Motor neuron (in vitro differentiated cells): ENCODE measurements around the gene NOX5. TPM values are rescaled to one million over a fixed set of nuclear protein-coding genes. Genes with fewer than 3 reads are reported as not detected.
A peak's percentile ranks its signal among the peaks of the same experiment; 100 is the strongest.

Source experiments
- ATAC-seq, 8 experiments: fragments of 200-7000 bp; cut with Tn5 transposase; replicated peaks in 6 of 8; 2 replicates each; pipeline ENCODE4 v1.8.0; 2021; ENCODE audit warnings: mild to moderate bottlenecking in 8 of 8, moderate library complexity in 8 of 8
- H3K27ac ChIP-seq, 2 donors: fragments of 250-450 bp; sonication (Bioruptor Pico); 2 replicates each; pipeline ENCODE4 v1.9.0; 2021; ENCODE audit warnings: antibody characterized with exemption in 2 of 2, mild to moderate bottlenecking in 2 of 2, moderate library complexity in 1 of 2
- H3K4me1 ChIP-seq, 2 donors: fragments of 250-450 bp; sonication (Bioruptor Pico); replicated peaks in 1 of 2; 2 replicates each; pipeline ENCODE4 v1.6.1; 2021; ENCODE audit warnings: antibody characterized with exemption in 2 of 2, mild to moderate bottlenecking in 2 of 2, moderate library complexity in 1 of 2
- H3K4me3 ChIP-seq, 5 donors: fragments of 250-450 bp; sonication (Bioruptor Pico); 2 replicates each; pipeline ENCODE4 v1.9.0; 2021; ENCODE audit warnings: antibody characterized with exemption in 5 of 5, mild to moderate bottlenecking in 5 of 5, moderate library complexity in 4 of 5
- WGBS, 10 experiments: fragments of 450-650 bp; shearing (Covaris generic); methylation state at CpG; one replicate each; pipeline ENCODE4 v1.0.0; 2022; 5-methylcytosine and 5-hydroxymethylcytosine counted together
- in situ Hi-C, 9 experiments: fragments of 400-800 bp; cut with MboI; loops; one replicate each; pipeline ENCODE4 v1.15.0; 2021; ENCODE audit warnings: low sequenced_read_pairs in 9 of 9, low pct_unique_long_range_greater_than_20kb in 2 of 9; ENCODE audit not compliant: unreplicated experiment in 9 of 9
- total RNA-seq, 8 experiments: library from RNA; unstranded; fragments of 300-600 nt; gene quantifications; 2 replicates each; pipeline versions ENCODE4 v1.2.3 to v1.2.4, GENCODE V29; 2022

The NOX5 gene
- total RNA-seq, 8 experiments from 2014 or later, result under 0.01 to 2.2 (median 0.17) TPM

- H3K4me3 ChIP-seq, result no peak overlapping the region
- in situ Hi-C loops, result loop anchor here in 8 of 9 experiments (10.0 to 25.0 kb wide), 5 partner anchors 192 to 342 kb away; partner anchors contain the start of gene KIF23 (in 1 of the 8)
- WGBS, 10 experiments, result 39 to 100% (median 79%) methylated on average over 1 to 7 of the region's 7 CpGs
- no peak overlapping the region for H3K27ac ChIP-seq
- no peak for ATAC-seq
- peaks cover 3 to 14% of the 10 kb centered on the region in 2 donors for H3K4me1 ChIP-seq
Measured at GRCh38 chr15:69069996-69070395, 55.5 kb downstream of the NOX5 start.

- WGBS, 10 experiments, result 50 to 100% (median 85%) methylated on average over 1 of the region's 1 CpG; no CpG with 5 or more reads in 4 of the 10 experiments
- Histone ChIP-seq H3K4me1 (peaks cover 7 to 18% of the 10 kb centered on the region in 2 donors), H3K27ac (no peak overlapping the region), H3K4me3 (no peak overlapping the region)
- in situ Hi-C loops, result loop anchor here in 6 of 9 experiments (25.0 kb wide), 3 partner anchors 192 to 342 kb away; partner anchors contain the start of gene KIF23 (in 1 of the 6)
- no peak for ATAC-seq
Measured at GRCh38 chr15:69070396-69070795, 55.9 kb downstream of the NOX5 start.

- in situ Hi-C loops, result loop anchor here in 6 of 9 experiments (25.0 kb wide), 3 partner anchors 191 to 341 kb away; partner anchors contain the start of gene KIF23 (in 1 of the 6)
- no peak for ATAC-seq
- Histone ChIP-seq H3K4me3 (no peak overlapping the region), H3K27ac (no peak overlapping the region), H3K4me1 (peaks cover 7 to 21% of the 10 kb centered on the region in 2 donors)
- WGBS, 10 experiments, result 0 to 100% (median 85%) methylated on average over 1 to 4 of the region's 5 CpGs; no CpG with 5 or more reads in 2 of the 10 experiments
Measured at GRCh38 chr15:69071260-69071659, 56.8 kb downstream of the NOX5 start.

GRCh38 chr15:69072906-69073305, 58.4 kb downstream of the NOX5 start:
- WGBS, 10 experiments, result 0 to 100% (median 86%) methylated on average over 1 to 2 of the region's 2 CpGs; no CpG with 5 or more reads in 1 of the 10 experiments
- ATAC-seq, result no peak
- in situ Hi-C loops, result loop anchor here in 6 of 9 experiments (25.0 kb wide), 3 partner anchors 189 to 339 kb away; partner anchors contain the start of gene KIF23 (in 1 of the 6)
- Histone ChIP-seq H3K27ac (no peak overlapping the region), H3K4me1 (peaks cover 7 to 16% of the 10 kb centered on the region in 2 donors), H3K4me3 (no peak overlapping the region)

- H3K4me3 ChIP-seq, result peak overlapping the region; percentile 34 to 55 (median 45)
- peak overlapping the region; percentile 42 to 57 for H3K27ac ChIP-seq
- H3K4me1 ChIP-seq, result peaks cover 7 to 16% of the 10 kb centered on the region in 2 donors
- 0 to 13% (median 3%) methylated on average over 3 to 20 of the region's 45 CpGs; no CpG with 5 or more reads in 3 of the 10 experiments for WGBS, 10 experiments
- ATAC-seq, result peak; percentile 89 to 94 (median 92)
- in situ Hi-C loops, result loop anchor here in 6 of 9 experiments (25.0 kb wide), 3 partner anchors 188 to 338 kb away; partner anchors contain the start of gene KIF23 (in 1 of the 6)
Measured at GRCh38 chr15:69074001-69074842, 59.7 kb downstream of the NOX5 start.

- ATAC-seq, result peak in 6 of 8 experiments; percentile 24 to 73 (median 60)
- peak overlapping the region in 1 of 2 donors; percentile 2 for H3K27ac ChIP-seq
- peaks cover 7 to 16% of the 10 kb centered on the region in 2 donors for H3K4me1 ChIP-seq
- peak overlapping the region; percentile 34 to 55 (median 45) for H3K4me3 ChIP-seq
- in situ Hi-C loops, result loop anchor here in 6 of 9 experiments (25.0 kb wide), 3 partner anchors 187 to 337 kb away; partner anchors contain the start of gene KIF23 (in 1 of the 6)
- WGBS, 10 experiments, result 0 to 64% (median 31%) methylated on average over 2 to 6 of the region's 6 CpGs; no CpG with 5 or more reads in 3 of the 10 experiments
Measured at GRCh38 chr15:69074843-69075224, 60.3 kb downstream of the NOX5 start.

GRCh38 chr15:69075440-69075839, 60.9 kb downstream of the NOX5 start:
- ATAC-seq, result no peak
- peaks cover 7 to 18% of the 10 kb centered on the region in 2 donors for H3K4me1 ChIP-seq
- in situ Hi-C loops, result no loop called here
- no peak overlapping the region for H3K27ac ChIP-seq
- no peak overlapping the region for H3K4me3 ChIP-seq
- WGBS, 10 experiments, result 77 to 100% (median 94%) methylated on average over 1 to 5 of the region's 5 CpGs; no CpG with 5 or more reads in 1 of the 10 experiments

GRCh38 chr15:69076756-69077155, 62.3 kb downstream of the NOX5 start:
- Histone ChIP-seq H3K4me1 (peaks cover 14 to 20% of the 10 kb centered on the region in 2 donors), H3K27ac (no peak overlapping the region), H3K4me3 (no peak overlapping the region)
- in situ Hi-C loops, result no loop called here
- WGBS, 10 experiments, result 33 to 100% (median 100%) methylated on average over 1 of the region's 1 CpG; no CpG with 5 or more reads in 5 of the 10 experiments
- no peak for ATAC-seq

GRCh38 chr15:69078638-69079037, 64.1 kb downstream of the NOX5 start:
- in situ Hi-C loops, result no loop called here
- ATAC-seq, result no peak
- Histone ChIP-seq H3K4me3 (no peak overlapping the region), H3K27ac (no peak overlapping the region), H3K4me1 (peaks cover 14 to 20% of the 10 kb centered on the region in 2 donors)
- WGBS, 10 experiments, result 76 to 100% (median 88%) methylated on average over 3 to 7 of the region's 8 CpGs; no CpG with 5 or more reads in 1 of the 10 experiments

- 44 to 87% (median 65%) methylated on average over 2 to 8 of the region's 8 CpGs for WGBS, 10 experiments
- H3K4me3 ChIP-seq, result no peak overlapping the region
- in situ Hi-C loops, result no loop called here
- no peak overlapping the region for H3K27ac ChIP-seq
- peaks cover 8 to 10% of the 10 kb centered on the region in 2 donors for H3K4me1 ChIP-seq
- ATAC-seq, result peak in 7 of 8 experiments; percentile 31 to 76 (median 67)
Measured at GRCh38 chr15:69080295-69081248, 66.1 kb downstream of the NOX5 start.

- in situ Hi-C loops, result no loop called here
- Histone ChIP-seq H3K27ac (no peak overlapping the region), H3K4me3 (no peak overlapping the region), H3K4me1 (peaks cover 8 to 12% of the 10 kb centered on the region in 2 donors)
- WGBS, 10 experiments, result 5 to 100% (median 82%) methylated on average over 1 to 8 of the region's 10 CpGs
- ATAC-seq, result peak in 2 of 8 experiments; percentile 21 to 30
Measured at GRCh38 chr15:69081310-69082004, 67.0 kb downstream of the NOX5 start.
